ENCODE data around the gene VSTM1.
"Not testable (repeated sequence)": the region's sequence is repeated elsewhere in the genome, so short reads cannot be mapped to it uniquely, and the experiment has no call there.

GRCh38 chr19:54095859-54096616 is 32.3 kb upstream of the VSTM1 start:
- TF ChIP-seq EZH2, CTCF (IDR thresholded peaks at IDR 0.05): not testable (repeated sequence)
